RPMI7951 (cell line): ENCODE measurements around the gene C10orf120. TPM values are rescaled to one million over a fixed set of nuclear protein-coding genes. Genes with fewer than 3 reads are reported as not detected.

ENCODE experiments used
- DNase-seq: peaks from one replicate; pipeline ENCODE4 v3.0.0-alpha.2; 2012; ENCODE audit warnings: low read depth
- total RNA-seq: library from RNA; depleted of rRNA; stranded (reverse); fragments of >200 nt; shearing (Covaris generic); gene quantifications from 2 replicates; pipeline ENCODE4 v1.2.3, GENCODE V29; 2014

C10orf120 gene
- total RNA-seq, 1 experiment from 2014 or later: not detected

DNA sequence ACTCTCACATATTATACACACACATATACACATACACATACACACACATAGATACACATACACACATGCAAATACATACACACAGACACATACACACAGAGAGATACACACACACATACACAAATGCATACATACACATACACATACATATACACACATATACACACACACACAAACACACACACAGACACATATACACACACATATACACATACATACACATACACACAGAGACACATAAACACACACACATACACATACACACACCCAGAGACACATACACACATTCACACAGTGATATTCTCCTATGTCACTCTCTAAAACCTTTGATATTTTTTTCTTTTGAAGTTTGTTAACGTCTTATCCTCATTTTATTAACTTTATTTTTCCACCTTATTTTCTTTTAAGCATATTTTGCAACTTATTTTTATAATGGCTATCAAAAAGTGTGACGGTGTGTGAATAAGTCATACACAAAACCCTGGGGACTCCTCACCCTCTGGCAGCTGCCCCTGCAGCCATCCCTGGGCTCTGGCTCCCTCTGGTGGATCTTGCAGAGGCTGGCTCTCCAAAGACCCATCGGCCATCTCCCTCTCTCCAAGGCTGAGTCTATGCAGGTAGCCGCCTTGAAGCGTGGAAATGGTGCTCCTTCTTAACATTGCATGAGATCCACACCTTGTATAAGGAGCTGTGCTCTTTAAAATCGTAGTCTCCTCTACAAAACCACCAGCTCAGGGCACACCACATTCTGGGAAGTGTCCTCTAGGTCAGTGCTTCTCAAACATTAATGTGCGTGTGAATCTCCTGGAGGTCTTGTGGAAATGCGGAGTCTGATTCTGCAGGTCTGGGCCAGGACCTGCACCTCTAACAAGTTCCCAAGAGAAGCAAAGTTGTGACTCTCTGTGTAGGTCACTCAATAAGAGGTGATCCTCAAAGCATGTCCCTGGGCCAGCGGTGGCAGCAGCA, 4.1 kb upstream of the C10orf120 start:
- DNase-seq: peak; percentile 44

DNA sequence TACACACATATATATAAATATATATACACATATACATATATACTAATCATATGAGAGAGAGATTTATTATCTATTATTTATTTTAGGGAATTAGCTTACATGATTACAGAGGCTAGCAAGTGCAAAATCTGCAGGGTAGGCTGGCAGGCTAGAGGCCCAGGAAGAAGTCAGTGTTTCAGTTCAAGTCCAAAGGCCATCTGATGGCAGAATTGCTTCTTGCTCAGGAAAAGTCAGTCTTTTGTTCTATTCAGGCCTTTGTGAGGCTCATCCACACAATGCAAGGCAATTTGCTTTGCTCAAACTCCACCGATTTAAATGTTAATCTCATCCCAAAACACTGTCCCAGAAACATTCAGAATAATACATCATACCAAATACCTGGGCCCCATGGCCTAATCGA, 2.6 kb upstream of the C10orf120 start:
- DNase-seq: no peak

DNA sequence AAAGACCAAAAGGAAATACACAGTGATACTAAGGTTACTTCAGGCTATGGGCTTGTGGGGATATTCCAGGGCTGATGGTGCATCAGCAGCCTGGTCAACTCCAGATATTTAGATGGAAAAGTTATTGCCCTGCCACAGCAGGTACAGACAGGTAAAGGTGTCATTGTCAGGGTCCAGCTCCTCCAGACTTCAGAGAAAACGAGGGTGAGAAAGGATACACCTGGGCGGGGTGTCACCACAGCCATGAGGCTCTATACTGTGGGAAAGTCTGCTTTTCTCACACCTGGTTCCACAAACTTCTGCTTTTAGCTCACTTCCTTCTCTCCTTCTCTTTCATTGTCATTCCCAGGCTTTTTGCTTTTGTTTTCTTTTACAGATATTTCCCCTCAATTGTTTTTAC, 2.0 kb upstream of the C10orf120 start:
- DNase-seq: no peak

DNA sequence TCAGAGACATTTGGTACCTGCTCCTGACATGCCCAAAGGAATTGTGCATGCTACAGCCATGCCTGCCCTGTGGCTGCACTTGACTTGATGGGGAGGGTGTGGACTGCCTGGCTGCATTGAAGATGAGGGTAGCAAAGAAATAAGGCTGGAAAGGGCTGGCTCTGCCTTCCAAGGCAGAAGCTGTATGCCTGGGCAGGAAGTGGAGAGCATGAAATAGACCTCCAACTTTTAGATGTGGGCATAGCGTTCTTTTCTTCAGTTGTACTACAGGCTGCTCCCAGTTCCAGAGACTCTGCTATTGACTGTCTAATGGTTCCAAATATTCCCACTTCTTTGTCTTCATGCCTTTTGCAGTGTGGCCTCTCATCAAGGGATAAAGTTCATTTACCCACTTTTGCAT, 3.0 kb downstream of the C10orf120 start:
- DNase-seq: no peak

DNA sequence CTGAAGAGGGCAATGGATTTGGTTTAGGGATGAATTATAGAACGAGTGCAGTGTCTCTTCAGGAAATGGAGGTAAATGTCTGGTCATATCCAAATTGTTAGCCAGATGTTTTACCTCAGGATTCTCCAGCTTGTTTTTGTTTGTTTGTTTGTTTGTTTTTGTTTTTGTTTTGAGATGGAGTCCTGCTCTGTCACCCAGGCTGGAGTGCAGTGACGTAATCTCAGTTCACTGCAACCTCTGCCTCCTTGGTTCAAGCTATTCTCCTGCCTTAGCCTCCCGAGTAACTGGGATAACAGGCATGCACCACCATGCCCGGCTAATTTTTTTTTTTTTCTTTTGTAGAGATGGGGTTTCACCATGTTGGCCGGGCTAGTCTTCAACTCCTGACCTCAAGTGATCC, 6.9 kb downstream of the C10orf120 start:
- no peak for DNase-seq

DNA sequence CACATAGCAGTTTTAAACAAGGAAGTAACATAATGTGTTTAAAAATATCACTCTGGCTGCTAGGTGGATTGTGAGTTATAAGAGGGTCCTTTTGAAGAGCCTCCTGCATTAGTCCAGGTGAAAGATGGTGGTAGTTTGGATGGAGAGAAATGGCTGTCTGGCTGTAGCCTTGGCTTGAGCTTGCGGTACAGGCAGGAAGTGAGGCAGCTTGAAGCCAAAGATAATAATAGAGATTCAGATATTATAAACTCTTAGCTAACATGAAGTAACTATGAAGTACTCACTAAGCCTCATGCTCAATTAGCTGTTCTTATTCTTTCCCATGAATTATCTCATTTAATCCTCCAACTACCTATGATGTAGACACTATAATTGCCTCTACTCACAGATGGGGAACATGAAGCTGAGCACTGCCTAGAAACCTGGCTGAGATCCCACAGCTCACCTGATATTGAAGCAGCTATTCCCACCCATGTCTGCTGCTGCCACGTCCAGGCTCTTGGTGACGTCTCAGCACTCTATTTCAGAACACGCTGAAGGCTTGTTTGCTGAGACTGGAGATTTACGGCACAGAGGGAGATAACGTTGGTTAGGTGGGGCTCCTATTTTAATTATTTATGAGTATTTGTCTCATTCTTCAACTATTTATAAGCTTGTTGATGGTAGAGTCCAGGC, 10.4 kb downstream of the C10orf120 start:
- no peak for DNase-seq

DNA sequence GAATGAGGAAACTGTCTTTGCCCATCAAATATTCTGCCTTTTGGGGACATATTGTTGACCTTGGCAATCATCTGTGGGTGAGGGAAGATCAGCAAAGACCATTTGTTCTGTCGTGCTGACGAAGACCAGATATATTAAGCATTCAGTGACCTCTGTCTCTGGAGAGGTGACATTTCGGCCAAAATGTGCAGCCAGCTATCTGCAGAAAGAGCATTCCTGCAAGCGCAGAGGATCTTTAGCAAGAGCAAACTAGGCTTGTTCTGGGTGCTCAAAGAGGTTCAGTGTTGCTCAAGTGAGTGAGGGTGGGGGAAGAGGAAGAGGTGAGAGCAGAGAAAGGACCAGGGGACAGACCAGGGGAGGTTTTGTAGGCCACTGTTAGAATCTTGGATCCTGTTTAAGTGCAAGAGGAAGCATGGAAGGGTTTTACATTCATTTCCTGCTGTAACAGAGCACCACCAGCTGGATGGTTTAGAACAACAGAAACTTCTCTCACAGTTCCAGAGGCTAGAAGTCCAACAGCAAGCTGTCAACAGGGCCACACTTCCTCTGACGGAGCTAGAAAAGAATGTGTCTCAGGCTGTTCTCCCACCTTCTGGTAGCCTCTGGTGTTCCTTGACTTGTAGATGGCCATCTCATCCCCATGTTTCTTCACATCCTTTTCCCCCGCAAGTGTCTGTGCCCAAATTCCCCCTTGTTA, 11.2 kb downstream of the C10orf120 start:
- peak; percentile 51 for DNase-seq

DNA sequence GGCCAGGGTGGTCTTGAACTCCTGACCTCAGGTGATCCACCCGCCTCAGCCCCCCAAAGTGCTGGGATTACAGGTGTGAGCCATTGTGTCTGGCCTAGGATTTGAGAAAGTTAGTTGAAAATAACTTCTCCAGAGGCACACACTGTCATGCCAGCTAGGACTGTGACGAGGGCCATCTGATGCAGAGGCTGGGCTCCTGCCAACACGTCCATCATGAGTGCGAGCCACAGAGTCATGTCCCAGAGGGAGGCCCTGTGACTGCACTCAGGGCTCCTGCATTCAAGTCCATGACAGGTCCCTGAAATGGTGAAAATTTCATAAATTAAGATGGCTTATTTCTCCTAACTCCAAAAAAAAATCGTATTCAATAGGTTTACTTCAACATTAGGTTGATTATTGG, 17.1 kb downstream of the C10orf120 start:
- no peak for DNase-seq

DNA sequence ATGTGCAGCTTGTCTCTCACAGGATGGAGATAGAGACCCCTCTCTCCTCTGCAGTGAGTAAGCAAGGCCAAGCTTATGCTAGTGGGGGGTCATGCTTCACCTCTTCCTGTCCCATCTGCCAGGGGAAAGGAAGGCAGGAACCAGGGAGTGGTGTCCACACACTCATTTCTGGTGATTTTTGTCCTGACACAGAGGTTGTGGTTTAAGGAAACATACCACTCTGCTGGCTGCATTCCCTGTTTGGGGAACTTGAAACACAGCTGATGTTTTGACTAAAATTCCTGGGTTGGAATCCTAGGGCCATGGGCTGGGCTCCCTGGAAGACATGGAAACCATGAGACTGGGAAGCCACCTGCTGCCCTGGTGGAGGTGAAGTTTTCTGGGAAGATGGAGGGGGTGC, 21.4 kb downstream of the C10orf120 start:
- peak; percentile 15 for DNase-seq

DNA sequence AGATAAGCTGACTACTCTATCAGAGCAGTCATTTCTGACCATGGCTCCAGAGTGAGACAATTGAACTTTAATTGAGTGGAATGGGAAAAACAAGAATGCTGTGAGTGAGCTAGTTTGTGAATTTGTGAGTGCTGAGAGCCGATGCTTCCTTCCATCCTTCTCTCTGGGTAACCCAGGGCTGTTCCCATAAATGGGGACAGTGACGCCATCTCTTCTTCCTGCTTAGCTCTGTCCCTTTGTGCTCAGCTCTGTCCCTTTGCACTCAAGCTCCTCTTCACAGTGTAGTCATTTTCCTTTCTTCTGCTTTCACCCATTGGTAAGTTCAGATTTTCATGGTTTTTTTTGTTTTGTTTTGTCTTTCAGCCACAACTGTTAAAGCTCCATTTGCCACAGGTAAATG, 24.4 kb downstream of the C10orf120 start:
- no peak for DNase-seq

DNA sequence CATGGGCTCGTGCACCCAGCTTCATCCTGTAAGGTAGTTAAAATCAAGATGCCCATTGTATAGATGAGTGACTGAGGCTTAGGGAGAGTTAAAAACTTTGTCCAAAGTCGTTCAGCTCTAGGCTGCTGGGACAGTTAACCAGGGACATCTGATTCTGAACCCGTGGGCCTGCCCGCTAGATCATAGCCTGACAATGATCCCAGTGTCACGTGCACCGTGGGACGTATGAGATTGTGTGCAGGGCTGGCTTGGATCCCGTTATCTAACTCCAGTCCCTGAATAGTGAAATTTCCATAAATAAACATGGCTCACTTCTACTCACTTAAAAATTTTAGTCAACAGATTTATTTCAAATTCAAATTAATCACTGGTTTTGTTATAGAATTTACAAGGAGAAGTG, 24.9 kb downstream of the C10orf120 start:
- no peak for DNase-seq

DNA sequence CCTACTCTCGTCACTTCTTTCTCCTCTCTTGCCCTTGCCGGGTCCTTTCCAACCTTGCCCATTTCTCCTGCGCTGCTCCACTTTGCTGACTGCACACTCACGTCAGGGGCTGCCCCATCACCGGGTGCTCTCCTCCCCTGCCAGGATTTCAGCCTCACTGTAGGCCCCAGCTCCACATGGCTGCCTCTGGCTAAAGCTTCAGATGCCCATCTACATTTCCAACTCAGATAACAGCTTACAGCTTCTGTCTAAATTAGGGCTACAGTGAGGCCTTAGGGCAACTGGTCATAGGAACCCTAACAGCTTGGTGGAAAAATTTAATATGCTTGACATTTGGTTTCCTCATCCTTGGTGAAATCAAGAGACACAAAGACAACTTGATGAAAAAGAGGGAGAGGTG, 25.9 kb downstream of the C10orf120 start:
- no peak for DNase-seq

DNA sequence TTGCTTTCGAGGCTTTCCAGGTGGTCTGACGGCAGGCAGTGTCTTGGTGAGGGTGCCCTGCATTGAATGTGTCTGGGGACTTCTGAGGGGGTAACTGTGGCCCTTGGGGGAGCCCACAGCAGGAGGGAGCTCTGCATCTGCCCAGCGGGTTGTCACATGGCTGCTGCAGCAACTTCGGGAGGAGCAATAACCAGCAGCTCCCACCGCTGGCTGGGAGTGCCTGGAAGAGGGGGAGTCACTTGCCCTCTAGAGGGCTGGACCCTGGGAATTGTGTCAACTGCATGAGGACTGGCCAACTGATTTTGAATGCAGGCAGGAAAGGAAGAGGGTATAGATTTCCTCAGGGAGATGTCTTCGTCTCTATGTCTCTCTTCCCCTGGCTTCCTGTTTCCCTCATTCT, 26.4 kb downstream of the C10orf120 start:
- DNase-seq: no peak

DNA sequence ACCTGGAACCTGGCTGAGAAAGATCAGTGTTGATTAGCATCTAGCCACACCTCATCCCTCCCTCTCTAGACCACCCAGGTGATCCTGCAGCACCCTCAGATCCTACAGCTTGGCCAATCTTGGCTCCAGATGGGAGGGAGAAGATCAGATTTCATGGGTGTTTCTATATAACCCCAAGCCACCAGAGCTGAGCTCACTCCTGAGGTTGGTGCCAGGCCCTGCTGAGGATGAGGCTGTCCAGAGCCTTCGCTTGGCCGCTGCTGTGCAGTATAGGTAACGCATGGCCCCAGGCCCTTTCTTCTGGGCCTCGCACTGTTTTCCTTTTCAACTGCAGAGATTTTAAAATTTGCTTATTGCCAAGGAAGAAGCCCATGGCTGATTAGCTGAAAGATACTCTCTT, 27.0 kb downstream of the C10orf120 start:
- no peak for DNase-seq

DNA sequence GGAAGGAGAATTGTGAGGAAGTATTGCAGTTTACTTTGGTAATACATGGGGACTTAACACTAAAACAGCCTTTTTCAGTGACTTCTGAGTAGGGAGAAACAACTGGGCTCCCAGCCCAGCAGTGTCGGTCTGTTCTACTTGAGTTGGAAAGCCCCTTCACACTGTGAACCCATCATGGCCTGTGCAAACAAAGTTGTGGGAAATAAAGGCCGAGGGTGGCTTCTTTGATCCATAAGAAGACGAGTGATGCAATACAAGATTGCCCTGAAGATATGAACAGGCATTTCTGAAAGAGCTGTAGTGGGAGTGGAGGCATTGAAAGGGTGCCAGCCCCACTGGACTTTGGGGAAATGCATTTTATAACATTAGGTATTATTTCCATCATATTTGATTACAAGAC, 28.3 kb downstream of the C10orf120 start:
- DNase-seq: peak; percentile 15

DNA sequence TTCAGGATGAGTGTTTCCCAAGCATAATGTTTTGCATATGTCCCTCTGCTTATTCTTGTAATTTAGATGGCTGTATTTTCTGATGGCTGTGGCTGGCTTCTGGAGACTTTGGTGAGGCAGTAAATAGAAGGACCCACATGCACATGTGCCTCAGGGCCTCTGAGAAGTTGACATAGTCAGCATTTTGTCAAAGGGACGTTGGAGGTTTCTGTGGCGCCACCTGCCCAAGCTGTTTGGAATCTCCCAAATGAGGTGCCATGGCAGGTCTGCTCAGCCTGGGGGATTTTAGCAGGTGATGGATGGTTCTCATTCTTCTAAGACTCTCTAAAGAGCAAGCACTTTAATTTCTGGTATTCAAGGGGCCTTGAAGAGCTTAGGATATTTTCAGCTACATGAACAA, 29.8 kb downstream of the C10orf120 start:
- no peak for DNase-seq

DNA sequence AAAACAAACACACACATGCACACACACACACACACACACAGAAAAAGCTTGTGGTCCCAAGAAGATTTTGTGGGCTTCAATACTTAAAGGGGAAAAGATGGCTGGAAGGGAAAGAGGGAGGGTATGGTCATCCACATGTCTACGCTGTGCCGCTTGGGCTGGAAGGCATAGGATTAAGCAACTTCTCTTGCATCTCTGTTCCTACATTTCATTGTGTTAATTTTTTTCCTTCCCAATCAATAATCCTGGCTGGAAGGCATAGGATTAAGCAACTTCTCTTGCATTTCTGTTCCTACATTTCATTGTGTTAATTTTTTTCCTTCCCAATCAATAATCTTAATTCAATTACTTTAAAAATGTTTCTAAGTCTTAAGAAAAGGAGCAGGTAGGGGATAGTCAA, 30.6 kb downstream of the C10orf120 start:
- no peak for DNase-seq

DNA sequence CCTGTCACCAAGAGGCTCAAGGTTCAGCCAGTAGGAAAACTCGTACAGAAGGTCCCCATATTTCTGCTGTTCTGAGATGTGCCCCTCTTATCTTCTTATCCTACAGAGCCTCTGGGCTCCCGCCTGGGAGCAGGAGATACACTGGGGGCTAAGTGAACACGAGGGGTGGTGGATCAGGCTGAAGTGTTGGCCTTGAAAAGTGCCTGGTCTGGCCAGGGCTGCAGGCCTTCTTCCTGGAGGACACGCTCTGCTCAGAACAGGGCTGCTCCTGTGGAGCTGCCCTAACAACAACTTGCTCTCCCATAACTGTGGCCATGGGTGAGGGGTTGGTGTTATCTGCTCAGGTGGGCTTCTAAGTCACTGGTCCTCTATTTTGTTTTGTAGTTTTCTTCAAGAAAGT, 33.7 kb downstream of the C10orf120 start:
- DNase-seq: no peak

DNA sequence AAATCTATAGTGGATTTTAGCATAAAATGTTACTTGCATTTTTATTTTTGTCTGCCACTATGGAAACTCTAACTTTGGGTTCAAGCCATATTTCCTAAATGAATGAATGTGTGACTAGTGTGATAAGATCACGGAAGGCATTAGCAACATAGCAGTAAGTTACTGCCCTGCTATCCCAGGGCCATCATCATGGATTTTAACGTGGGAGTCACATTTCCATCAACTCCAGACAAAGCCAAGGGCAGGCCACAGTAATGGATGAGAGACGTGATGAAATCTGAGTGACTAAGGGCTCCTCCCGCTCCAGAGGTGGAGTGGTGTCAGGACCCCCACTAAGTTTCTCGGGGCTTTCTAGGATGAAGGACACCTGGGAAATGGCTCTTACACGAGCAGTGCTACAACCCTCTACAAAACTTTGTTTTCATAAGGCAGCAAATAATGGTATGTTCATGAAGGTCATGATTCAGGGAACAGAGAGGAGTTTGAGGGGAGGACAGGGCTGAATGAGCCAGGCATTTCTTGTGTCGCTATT, 34.3 kb downstream of the C10orf120 start:
- no peak for DNase-seq

DNA sequence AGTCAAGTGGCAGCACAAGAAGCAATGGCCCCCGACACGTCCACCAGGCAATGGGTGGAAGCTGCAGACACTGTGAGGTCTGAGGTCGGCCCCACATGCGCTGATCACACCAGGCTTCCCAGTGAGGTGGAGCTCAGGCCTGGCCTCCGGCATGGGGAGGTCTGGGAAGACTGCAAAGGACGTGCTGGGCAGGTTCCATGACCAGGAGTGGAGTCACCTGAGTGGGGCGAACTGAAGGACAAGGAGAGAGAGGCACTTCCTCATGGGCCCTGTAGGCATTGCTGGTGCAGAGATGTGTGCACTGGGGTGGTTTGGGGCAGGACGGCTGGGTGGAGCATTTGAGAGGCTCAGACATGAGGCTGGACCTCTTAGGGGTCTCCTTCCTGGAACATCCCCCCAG, 35.1 kb downstream of the C10orf120 start:
- no peak for DNase-seq

DNA sequence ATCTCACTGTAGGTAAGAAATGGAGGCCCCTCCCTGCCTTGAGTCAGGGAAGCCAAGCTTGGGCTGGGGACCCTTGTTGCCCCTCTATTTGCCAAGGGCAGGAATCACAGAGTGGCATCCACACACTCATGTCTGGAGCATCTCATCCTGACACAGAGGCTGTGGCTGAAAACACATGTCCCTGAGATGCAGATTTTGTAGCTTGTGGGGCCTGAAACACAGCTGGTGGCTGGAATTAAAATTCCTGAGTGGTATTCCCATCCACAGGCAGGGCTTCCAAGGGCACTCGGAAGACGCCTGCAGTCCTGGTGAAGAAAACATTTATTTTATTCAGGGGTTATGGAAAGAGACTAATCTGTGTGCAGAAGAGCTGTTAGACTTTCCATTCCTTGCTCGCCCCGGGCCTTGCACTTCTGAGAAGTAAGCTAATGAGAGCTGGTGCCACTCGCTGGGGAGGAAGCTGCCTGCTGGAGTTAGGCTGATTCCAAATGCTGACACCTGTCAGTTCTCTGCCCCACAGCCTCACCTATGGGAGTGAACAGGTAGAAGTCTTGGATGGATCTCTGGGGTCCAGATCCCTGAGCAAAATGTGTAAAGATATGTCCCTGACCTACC, 36.0 kb downstream of the C10orf120 start:
- DNase-seq: no peak

DNA sequence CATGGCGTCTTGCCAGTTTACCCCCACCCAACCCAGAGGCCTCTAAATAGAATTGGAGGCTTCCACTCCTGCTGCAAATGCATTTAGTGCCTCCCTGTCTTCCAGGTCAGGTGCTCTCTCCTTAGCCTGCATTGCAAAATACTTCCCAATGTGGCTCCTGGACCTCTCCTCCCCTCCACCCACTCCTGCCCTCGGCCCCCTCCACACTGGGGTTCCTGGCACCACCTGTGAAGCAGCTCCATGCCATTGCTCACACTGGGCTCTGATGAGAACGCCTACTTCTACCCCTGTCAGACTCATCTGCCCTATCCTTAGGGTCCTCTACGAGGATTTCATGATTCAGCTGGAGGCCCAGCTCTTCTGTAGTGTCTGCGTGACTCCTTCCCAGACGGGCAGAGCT, 37.4 kb downstream of the C10orf120 start:
- DNase-seq: no peak
